NK-92 (cell line): ENCODE results near the gene SLC37A1.

ENCODE experiments used
- DNase-seq: peaks from one replicate; lab custom pipeline; 2025; ENCODE audit not compliant: unreplicated experiment; lab: John Stamatoyannopoulos, UW

The SLC37A1 gene

DNA sequence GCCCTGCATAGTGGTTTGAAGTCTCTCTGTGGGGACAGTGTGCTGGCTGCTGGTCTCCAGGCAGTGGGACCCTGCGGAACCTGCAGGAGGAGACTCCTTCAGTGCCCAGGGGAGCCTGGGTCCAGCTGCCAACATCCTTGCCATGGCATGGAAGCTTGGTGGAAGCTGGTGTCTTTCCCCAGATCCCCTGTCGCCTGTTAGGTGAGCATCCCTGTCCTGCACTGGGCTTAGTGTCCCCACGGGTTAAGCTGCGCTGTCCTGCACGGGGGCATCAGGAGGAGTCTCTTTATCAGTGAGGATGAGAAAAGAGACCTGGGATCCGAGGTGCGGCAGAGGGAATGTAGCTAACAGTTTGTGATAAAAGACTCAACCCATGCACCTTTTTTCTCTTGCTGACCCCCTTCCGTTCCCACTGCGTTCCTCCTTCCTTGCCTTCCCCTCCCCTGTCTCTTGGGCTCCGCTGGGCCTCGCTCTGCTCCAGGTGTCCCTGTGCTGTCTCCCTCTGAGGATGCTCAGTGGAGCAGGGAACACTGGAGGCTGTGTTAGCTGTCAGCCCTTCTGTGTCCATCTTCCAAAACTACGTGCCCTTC lies 59.3 kb downstream of the SLC37A1 start:
- DNase-seq, result no peak

- no peak for DNase-seq
Measured at GRCh38 chr21:42574234-42575027, 60.8 kb downstream of the SLC37A1 start.

DNA sequence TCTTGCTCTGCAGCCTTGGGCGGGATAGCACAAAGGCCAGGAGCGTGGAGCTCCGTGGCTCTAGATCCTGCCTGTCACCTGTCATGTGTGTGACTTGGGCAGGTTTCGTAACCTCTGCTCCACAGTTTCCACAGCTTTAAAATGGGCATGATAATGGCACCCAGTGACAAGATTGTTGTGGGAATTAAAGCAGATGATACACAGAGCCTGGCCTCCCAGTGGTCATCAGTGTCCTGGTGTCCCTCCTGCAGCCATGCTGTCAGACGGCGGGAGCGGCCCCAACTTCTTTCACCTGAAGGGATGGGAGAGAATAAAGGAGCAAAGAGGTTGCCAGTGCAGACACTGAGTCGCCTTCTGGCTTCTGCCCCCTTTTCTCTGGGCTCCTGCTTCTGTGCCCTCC lies 61.5 kb downstream of the SLC37A1 start:
- DNase-seq, result no peak

DNA sequence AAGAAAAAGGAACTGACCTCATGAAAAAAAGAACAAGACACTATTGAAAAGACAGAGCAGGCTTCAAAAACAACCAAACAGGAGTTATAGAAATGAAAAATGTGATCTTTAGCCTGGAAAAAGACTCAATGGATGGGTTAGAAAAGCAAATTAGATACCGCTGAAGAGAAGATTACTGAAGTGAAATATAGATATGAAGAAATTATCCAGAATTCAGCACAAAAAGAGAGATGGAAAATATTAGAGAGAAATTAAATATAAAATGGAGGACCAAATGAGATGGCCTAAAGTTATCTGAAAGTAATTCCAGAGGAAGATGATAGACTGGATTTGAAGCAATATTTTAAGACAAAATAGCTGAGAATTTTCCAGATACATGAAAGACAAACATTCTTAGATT lies 63.0 kb downstream of the SLC37A1 start:
- DNase-seq, result no peak

DNA sequence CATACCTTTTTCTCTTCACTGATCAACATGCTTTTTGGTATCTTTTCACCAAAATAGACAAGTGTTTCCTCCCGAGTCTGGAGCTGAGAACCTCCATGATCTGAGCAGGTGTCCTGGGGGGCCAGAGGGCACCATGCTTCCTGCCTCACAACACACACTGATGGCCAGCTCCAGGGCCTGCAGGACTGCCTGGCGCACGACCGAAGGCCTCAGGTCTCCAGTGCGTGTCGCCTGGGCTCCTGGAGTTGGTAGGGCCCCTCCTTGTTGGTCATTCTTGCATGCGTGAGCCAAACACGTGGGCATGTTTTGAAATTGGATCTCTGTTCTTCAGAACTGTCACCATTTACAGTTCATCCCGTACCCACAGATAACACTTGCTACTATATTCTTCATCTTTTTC lies 64.4 kb downstream of the SLC37A1 start:
- DNase-seq, result no peak

- no peak for DNase-seq
Measured at GRCh38 chr21:42578761-42579415, 65.2 kb downstream of the SLC37A1 start.

DNA sequence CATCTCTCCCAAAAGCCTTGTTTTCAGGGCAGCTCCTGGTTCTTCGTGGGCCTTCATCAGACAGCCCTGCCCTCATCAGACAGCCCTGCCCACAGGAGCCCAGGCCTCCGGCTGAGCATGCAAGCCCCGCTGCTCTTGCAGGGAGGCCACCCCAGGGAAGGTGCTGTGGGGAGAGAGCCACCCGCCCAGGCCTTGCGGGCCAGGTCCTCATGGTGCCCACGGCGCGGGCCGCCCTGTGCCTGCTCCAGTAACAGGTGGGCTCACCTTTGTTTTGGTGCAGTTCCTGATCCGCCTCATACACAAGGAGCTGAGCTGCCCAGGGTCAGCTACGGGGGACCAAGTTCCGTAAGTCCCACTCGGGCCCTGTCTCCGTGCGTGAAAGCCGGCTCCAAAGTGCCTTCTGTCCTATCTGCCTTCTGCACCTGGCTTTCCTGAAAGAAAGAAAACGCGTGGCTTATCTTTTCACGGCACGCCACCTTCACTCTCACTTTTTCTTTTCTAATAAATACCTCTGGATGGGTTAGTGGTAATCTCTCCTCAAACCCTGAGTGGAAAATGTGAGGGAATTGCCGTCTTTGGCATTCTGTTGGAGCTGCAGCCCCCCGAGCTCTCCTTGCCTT lies 65.9 kb downstream of the SLC37A1 start:
- DNase-seq, result no peak

DNA sequence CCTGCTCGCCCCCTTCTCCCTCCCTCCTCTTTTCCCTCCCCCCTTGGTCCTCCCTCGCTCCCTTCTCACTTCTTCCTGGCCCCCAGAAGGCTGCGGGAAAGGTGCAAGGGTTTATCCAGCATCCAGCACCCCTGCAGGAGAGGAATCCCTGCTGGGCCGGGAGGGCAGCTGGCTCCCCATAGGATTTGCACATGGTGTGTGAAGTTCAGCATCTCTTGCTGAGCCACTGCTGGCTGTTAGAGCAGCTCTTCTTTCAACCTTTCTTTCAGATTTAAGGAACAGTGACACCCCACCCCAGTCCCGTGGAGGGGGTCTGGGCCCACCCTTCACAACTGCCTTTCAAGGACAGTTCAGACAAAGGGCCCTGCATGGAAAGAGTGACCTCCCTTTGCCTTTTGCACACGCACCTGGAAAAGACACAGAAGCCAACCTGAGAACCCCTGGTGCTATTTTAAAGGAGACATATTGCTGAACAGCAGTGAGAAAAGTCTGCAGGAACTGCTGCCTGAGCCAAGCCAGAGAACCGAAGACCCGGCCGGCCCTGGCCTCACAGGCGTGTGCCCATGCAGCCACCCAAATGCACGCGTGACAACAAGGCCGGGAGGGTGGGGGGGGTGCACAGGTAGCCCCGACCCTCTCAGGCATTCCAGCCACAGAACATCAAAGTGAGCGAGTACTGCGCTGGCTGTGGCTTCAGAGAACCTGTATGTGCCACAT lies 66.6 kb downstream of the SLC37A1 start:
- DNase-seq, result no peak

GRCh38 chr21:42580793-42581321 lies 67.2 kb downstream of the SLC37A1 start:
- no peak for DNase-seq

DNA sequence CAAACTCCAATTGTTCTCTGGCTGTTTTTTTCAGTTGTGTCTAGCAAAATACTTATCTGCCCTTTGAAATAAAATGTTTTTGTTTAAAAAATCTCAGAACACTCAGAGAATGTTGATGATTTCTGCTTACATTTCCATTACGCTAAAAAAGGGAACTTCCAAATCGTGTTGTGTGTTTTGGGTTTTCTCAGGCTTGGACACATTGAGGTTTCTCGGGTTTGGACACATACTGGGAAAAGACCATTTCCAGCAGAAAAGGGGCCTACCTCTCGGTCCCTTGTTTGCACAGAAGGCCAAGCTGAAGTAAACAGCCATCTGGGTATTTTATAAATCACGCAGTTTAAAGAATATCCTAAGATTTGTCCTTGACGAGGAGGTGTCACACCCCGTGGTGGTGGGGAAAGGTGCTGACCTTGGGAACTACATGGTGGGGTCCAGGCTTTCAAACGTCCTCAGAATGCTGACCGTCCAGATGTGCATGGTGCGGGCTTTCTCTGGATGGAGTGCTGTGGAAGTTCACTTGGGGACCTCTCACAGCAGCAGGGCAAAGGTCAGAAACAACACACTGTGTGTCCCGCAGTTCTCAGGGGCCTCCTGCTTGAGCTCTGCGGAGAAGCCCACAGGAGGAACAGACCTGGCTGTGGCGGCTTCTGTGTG lies 67.8 kb downstream of the SLC37A1 start:
- DNase-seq, result no peak

- no peak for DNase-seq
Measured at GRCh38 chr21:42581993-42582786, 68.5 kb downstream of the SLC37A1 start.

DNA sequence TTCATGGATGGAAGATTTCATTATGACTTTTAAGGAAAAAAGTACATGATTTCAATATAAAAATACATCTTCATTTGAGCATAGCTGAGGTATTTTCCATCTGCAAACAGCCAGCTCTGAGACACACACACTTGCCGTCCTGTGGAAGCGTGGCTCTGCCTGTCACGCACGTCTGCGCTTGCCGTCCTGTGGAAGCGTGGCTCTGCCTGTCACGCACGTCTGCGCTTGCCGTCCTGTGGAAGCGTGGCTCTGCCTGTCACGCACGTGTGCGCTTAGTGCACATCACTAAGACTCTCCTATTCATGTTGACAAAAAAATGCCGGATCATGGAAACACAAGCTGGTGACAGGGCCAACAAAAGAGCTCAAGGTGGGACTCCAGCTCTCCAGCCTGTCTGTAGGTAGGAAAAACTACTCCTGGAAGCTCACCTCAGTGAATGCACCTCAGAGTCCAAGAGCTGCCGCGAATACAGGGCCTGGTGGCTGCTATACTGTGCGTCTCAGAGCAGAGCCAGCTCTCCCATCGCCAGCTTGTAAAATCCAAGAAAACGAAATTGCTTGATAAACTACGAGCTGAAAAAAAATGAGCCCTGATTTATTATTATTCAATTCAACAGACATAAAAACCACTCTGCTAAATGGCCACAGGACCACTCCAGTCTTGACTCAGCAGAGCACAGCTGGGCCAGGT lies 69.3 kb downstream of the SLC37A1 start:
- DNase-seq, result no peak

- no peak for DNase-seq
Measured at GRCh38 chr21:42583477-42584295, 70.0 kb downstream of the SLC37A1 start.

DNA sequence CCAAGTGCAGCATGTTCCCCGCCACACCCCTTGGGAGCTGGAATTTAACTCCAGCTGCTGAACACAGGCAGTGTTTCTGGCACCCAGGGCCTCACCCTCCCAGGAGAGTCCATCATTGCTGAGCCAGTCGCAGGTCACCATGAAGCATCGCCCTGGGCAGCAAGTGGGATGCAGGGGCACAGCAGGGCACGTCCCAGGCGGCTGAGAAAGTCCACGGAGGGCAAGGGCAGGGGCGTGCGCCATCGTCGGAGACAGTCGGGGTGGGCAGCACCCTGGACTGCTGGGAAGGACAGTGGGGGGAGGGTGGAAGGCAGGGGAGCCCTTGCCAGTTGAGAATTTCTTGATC lies 70.6 kb downstream of the SLC37A1 start:
- DNase-seq, result no peak

- DNase-seq, result no peak
Measured at GRCh38 chr21:42585881-42586280, 72.2 kb downstream of the SLC37A1 start.

DNA sequence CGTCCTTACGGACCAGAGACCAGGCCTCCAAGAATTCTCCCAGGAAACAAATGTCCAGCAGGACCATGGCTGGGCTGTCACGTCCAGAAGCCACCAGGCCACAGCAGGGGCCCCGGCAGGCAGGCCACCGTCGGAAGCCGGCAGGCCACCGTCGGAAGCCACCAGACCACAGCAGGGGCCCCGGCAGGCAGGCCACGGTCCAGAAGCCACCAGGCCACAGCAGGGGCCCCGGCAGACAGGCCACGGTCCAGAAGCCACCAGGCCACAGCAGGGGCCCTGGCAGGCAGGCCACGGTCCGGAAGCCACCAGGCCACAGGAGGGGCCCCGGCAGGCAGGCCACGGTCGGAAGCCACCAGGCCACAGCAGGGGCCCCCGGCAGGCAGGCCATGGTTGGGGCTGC lies 72.8 kb downstream of the SLC37A1 start:
- no peak for DNase-seq

DNA sequence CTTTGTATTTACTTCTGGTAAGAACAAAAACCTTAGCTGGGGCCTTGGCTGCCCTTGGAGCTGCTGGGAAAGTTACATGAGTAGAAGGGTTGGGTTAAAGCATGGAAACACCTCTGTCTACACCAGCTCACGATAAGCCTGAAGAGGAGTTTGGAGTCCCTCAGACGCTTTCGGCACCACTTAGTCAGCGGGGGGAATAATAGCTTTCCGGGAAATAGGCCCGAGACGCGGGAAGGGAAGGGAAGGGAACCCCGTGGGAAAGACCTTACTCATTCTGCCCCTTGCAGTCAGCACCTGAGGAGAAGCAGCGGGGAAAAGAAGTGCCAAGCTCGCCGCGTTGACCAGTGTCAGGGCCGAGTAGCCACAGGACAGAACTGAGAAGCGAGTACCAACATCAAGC lies 73.4 kb downstream of the SLC37A1 start:
- no peak for DNase-seq

DNA sequence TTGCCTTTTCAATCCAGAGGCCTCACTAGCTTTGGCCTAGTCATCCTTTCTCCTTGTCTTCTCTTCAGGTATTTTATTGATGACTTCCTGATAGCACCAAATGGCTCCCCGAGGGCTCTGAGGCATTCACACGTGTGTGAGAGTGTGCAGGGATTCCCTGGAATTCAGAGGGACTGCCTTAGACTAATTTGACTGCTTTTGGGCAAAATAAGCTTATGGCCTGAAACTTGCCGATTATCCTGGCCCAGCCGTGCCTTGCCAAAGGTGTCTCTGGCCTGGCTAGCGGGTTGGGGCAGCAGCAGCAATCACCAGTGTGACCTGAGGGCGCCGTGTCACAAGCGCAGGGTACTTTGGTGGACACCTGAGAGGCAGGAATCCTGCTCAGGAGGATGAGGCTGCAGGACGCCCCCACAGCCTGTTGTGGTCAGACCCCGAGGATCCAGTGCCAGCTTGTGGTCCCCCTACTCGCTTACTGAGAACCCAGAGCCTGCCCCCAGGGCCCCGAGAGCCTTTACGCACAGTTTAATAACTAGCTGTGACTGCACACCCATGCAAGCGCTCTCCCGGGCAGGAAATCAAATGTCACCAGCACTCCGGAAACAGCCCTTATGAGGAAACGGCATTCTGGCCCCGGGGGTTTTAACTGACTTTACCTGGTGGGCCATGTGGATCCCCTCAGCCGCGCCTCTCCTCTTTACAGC lies 76.9 kb downstream of the SLC37A1 start:
- no peak for DNase-seq
